HEK293 (cell line): ENCODE data around the gene EML4.
A peak's percentile ranks its signal among the peaks of the same experiment; 100 is the strongest.

ENCODE experiments used
- CTCF ChIA-PET: fragments of 350-600 bp; formaldehyde crosslinking; extraction: SDS; loops from one replicate; lab custom pipeline; 2021; ENCODE audit warnings: antibody characterized with exemption; lab: Yijun Ruan, JAX
- POLR2A ChIA-PET: fragments of 300-600 bp; formaldehyde crosslinking; extraction: SDS; loops from one replicate; lab custom pipeline; 2020; ENCODE audit warnings: antibody characterized with exemption, inconsistent platforms; lab: Yijun Ruan, JAX
- H3K27ac ChIP-seq: fragments of 200-500 bp; sonication (Bioruptor generic); 2 replicates; pipeline ENCODE4 v1.5.1; 2014; ENCODE audit warnings: low read depth, low read length, control low read depth, inconsistent platforms; ENCODE audit errors: extremely low read depth
- H3K36me3 ChIP-seq, 2 experiments: fragments of 200-500 bp in 1 of 2; sonication (Bioruptor generic) in 1 of 2; 1 replicate in 1 of 2; 2 replicates in 1 of 2; pipeline ENCODE4 v1.5.1; 2014 to 2017; ENCODE audit warnings: inconsistent platforms in 2 of 2, low read length in 2 of 2; ENCODE audit not compliant: control insufficient read depth in 2 of 2, insufficient read depth in 1 of 2
- H3K4me1 ChIP-seq: fragments of 200-500 bp; sonication (Bioruptor generic); 2 replicates; pipeline ENCODE4 v1.5.1; 2014; ENCODE audit warnings: mild to moderate bottlenecking, low read length, inconsistent platforms; ENCODE audit not compliant: control insufficient read depth, insufficient read depth
- H3K4me3 ChIP-seq: 2 replicates; pipeline ENCODE4 v1.5.1; 2011; ENCODE audit warnings: low read depth, mild to moderate bottlenecking, control low read depth, low read length, moderate library complexity
- H3K9me3 ChIP-seq: fragments of 200-500 bp; sonication (Bioruptor generic); 2 replicates; pipeline ENCODE4 v1.5.1; 2014; ENCODE audit warnings: low read depth, low read length, inconsistent platforms; ENCODE audit not compliant: control insufficient read depth, insufficient read depth
- GLI4 ChIP-seq: fragments of 450-650 bp; formaldehyde crosslinking; IDR thresholded peaks from 2 replicates; pipeline ENCODE4 v1.5.1; 2016; ENCODE audit warnings: missing biosample characterization, missing genetic modification characterization
- SP3 ChIP-seq: fragments of 450-650 bp; formaldehyde crosslinking; IDR thresholded peaks from 2 replicates; pipeline ENCODE4 v1.5.1; 2016; ENCODE audit warnings: missing biosample characterization, missing genetic modification characterization
- ZBTB17 ChIP-seq: fragments of 450-650 bp; formaldehyde crosslinking; IDR thresholded peaks from 2 replicates; pipeline ENCODE4 v1.5.1; 2016; ENCODE audit warnings: missing biosample characterization, missing genetic modification characterization
- ZBTB20 ChIP-seq: fragments of 450-650 bp; formaldehyde crosslinking; IDR thresholded peaks from 2 replicates; pipeline ENCODE4 v1.5.1; 2016; ENCODE audit warnings: missing biosample characterization, missing genetic modification characterization
- ZBTB48 ChIP-seq: fragments of 450-650 bp; formaldehyde crosslinking; IDR thresholded peaks from 2 replicates; pipeline ENCODE4 v1.5.1; 2016; ENCODE audit warnings: missing biosample characterization, missing genetic modification characterization
- ZNF114 ChIP-seq: fragments of 450-650 bp; formaldehyde crosslinking; IDR thresholded peaks from 2 replicates; pipeline ENCODE4 v1.5.0; 2017; ENCODE audit warnings: missing biosample characterization, missing genetic modification characterization
- ZNF24 ChIP-seq: fragments of 450-650 bp; formaldehyde crosslinking; IDR thresholded peaks from 2 replicates; pipeline ENCODE4 v1.5.1; 2016; ENCODE audit warnings: missing biosample characterization, missing genetic modification characterization
- ZNF266 ChIP-seq: fragments of 450-650 bp; formaldehyde crosslinking; IDR thresholded peaks from 2 replicates; pipeline ENCODE4 v1.5.1; 2016; ENCODE audit warnings: missing biosample characterization, missing genetic modification characterization, low read depth
- ZNF366 ChIP-seq: fragments of 450-650 bp; formaldehyde crosslinking; conservative IDR thresholded peaks from 2 replicates; pipeline ENCODE4 v1.5.1; 2016; ENCODE audit warnings: missing biosample characterization, missing genetic modification characterization
- ZNF561 ChIP-seq: fragments of 450-650 bp; IDR thresholded peaks from 2 replicates; pipeline ENCODE4 v1.5.1; 2018; ENCODE audit warnings: missing biosample characterization, missing genetic modification characterization, borderline replicate concordance
- ZNF701 ChIP-seq: fragments of 450-650 bp; formaldehyde crosslinking; IDR thresholded peaks from 2 replicates; pipeline ENCODE4 v1.5.1; 2016; ENCODE audit warnings: missing biosample characterization, missing genetic modification characterization
- ZNF776 ChIP-seq: fragments of 450-650 bp; formaldehyde crosslinking; IDR thresholded peaks from 2 replicates; pipeline ENCODE4 v1.5.0; 2017; ENCODE audit warnings: missing biosample characterization, missing genetic modification characterization, borderline replicate concordance
- ZNF785 ChIP-seq: fragments of 450-650 bp; formaldehyde crosslinking; IDR thresholded peaks from 2 replicates; pipeline ENCODE4 v1.5.1; 2016; ENCODE audit warnings: missing biosample characterization, missing genetic modification characterization
- TF ChIP-seq, protein P1 (sequence below): fragments of 450-650 bp; formaldehyde crosslinking; IDR thresholded peaks from 2 replicates; pipeline ENCODE4 v1.5.1; 2016; ENCODE audit warnings: missing biosample characterization, missing genetic modification characterization
- TF ChIP-seq, protein P2 (sequence below): fragments of 450-650 bp; formaldehyde crosslinking; IDR thresholded peaks from 2 replicates; pipeline ENCODE4 v1.5.1; 2016; ENCODE audit warnings: missing biosample characterization, missing genetic modification characterization
- TF ChIP-seq, protein P3 (sequence below): fragments of 450-650 bp; formaldehyde crosslinking; IDR thresholded peaks from 2 replicates; pipeline ENCODE4 v1.5.1; 2017; ENCODE audit warnings: missing biosample characterization, mild to moderate bottlenecking, missing genetic modification characterization, moderate library complexity
- TF ChIP-seq, protein P4 (sequence below): fragments of 450-650 bp; IDR thresholded peaks from 2 replicates; pipeline ENCODE4 v1.5.1; 2018; ENCODE audit warnings: missing biosample characterization, missing genetic modification characterization
- TF ChIP-seq, protein P5 (sequence below): fragments of 450-650 bp; formaldehyde crosslinking; IDR thresholded peaks from 2 replicates; pipeline ENCODE4 v1.5.1; 2016; ENCODE audit warnings: missing biosample characterization, missing genetic modification characterization, low read depth

EML4 gene

DNA sequence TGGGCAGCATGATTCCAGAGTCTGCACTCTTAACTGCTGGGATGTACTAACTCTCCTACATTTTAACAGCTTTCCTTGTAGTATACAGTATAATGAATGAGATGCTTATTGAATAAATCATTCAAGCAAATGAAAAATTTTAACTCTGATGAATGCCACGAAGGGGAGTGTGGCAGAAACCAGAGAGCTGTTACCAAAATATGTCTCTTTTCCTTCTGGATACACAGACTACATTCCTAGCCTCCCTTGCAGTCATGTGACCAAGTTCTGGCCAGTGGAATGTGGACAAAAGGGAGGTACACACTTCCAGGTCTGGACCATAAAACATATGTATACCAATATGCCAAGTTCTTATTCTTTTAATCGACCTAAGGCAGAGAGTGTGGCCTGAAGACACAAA is 1.7 kb upstream of the EML4 start:
- H3K4me3 ChIP-seq: no peak overlapping the region
- no peaks in the 10 kb centered on the region for H3K36me3 ChIP-seq
- ChIA-PET CTCF (interaction anchor here (0.6 to 2.5 kb wide), 4 partner anchors 71 to 297 kb away, joined by 3 to 6 read pairs (median 4); no protein-coding TSS in a partner anchor), POLR2A (interaction anchor here (0.9 kb wide), 1 partner anchor 26 kb away, joined by 3 read pairs; no protein-coding TSS in a partner anchor)
- H3K27ac ChIP-seq: no peak overlapping the region
- TF ChIP-seq ZBTB48 (no peak), ZBTB17 (tag by site-specific recombination) (0 out of 2 replicates have a peak, but pooled peaks have one; percentile 11), ZNF776 (no peak), ZNF701 (tag by site-specific recombination) (no peak)
- TF ChIP-seq, protein P1, sequence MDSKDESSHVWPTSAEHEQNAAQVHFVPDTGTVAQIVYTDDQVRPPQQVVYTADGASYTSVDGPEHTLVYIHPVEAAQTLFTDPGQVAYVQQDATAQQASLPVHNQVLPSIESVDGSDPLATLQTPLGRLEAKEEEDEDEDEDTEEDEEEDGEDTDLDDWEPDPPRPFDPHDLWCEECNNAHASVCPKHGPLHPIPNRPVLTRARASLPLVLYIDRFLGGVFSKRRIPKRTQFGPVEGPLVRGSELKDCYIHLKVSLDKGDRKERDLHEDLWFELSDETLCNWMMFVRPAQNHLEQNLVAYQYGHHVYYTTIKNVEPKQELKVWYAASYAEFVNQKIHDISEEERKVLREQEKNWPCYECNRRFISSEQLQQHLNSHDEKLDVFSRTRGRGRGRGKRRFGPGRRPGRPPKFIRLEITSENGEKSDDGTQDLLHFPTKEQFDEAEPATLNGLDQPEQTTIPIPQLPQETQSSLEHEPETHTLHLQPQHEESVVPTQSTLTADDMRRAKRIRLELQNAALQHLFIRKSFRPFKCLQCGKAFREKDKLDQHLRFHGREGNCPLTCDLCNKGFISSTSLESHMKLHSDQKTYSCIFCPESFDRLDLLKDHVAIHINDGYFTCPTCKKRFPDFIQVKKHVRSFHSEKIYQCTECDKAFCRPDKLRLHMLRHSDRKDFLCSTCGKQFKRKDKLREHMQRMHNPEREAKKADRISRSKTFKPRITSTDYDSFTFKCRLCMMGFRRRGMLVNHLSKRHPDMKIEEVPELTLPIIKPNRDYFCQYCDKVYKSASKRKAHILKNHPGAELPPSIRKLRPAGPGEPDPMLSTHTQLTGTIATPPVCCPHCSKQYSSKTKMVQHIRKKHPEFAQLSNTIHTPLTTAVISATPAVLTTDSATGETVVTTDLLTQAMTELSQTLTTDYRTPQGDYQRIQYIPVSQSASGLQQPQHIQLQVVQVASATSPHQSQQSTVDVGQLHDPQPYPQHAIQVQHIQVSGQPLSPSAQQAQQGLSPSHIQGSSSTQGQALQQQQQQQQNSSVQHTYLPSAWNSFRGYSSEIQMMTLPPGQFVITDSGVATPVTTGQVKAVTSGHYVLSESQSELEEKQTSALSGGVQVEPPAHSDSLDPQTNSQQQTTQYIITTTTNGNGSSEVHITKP (tag by site-specific recombination): peak; percentile 71
- TF ChIP-seq, protein P2, sequence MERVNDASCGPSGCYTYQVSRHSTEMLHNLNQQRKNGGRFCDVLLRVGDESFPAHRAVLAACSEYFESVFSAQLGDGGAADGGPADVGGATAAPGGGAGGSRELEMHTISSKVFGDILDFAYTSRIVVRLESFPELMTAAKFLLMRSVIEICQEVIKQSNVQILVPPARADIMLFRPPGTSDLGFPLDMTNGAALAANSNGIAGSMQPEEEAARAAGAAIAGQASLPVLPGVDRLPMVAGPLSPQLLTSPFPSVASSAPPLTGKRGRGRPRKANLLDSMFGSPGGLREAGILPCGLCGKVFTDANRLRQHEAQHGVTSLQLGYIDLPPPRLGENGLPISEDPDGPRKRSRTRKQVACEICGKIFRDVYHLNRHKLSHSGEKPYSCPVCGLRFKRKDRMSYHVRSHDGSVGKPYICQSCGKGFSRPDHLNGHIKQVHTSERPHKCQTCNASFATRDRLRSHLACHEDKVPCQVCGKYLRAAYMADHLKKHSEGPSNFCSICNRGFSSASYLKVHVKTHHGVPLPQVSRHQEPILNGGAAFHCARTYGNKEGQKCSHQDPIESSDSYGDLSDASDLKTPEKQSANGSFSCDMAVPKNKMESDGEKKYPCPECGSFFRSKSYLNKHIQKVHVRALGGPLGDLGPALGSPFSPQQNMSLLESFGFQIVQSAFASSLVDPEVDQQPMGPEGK (tag by site-specific recombination): no peak
- H3K9me3 ChIP-seq: no peaks in the 10 kb centered on the region
- H3K4me1 ChIP-seq: peaks cover 18% of the 10 kb centered on the region

DNA sequence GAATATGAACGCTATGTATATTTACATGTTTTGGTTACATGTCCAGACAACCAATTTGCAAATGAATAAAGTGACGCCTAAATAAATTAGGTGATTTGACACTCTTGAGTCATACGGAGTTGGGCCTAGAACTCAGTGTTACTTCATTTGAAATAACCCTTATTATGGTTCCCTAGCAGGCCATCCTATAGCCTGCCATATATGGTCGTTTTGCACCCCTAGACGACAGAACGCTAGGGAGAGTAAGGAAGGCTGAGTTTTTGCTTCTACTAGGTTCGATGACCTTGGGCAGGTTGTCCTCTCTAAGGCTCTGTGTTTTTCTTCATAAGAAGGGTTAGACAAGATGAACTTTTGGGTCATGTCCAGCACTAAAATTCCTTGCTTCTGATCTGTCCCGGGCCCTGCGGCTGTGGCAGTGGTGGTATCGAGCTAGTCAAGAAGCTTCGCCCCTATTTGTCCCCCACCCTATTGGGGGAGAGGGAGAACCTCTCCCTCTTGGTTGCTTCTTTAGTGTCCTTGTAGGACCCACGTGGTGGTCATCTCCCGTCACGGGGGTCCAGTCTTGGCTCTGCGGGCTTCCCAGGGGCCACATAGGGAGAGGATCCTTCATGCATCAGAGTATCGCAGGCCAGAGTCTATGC is 574 bp upstream of the EML4 start:
- CTCF ChIA-PET: interaction anchor here (0.6 to 1.3 kb wide), 2 partner anchors 40 to 298 kb away, joined by 3 to 4 read pairs; no protein-coding TSS in a partner anchor
- TF ChIP-seq, protein P1 (tag by site-specific recombination): no peak
- TF ChIP-seq, protein P3, sequence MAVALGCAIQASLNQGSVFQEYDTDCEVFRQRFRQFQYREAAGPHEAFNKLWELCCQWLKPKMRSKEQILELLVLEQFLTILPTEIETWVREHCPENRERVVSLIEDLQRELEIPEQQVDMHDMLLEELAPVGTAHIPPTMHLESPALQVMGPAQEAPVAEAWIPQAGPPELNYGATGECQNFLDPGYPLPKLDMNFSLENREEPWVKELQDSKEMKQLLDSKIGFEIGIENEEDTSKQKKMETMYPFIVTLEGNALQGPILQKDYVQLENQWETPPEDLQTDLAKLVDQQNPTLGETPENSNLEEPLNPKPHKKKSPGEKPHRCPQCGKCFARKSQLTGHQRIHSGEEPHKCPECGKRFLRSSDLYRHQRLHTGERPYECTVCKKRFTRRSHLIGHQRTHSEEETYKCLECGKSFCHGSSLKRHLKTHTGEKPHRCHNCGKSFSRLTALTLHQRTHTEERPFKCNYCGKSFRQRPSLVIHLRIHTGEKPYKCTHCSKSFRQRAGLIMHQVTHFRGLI: no peak
- TF ChIP-seq, protein P4, sequence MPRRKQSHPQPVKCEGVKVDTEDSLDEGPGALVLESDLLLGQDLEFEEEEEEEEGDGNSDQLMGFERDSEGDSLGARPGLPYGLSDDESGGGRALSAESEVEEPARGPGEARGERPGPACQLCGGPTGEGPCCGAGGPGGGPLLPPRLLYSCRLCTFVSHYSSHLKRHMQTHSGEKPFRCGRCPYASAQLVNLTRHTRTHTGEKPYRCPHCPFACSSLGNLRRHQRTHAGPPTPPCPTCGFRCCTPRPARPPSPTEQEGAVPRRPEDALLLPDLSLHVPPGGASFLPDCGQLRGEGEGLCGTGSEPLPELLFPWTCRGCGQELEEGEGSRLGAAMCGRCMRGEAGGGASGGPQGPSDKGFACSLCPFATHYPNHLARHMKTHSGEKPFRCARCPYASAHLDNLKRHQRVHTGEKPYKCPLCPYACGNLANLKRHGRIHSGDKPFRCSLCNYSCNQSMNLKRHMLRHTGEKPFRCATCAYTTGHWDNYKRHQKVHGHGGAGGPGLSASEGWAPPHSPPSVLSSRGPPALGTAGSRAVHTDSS (tag by site-specific recombination): no peak
- TF ChIP-seq ZNF114 (tag by site-specific recombination) (no peak), GLI4 (tag by site-specific recombination) (no peak), ZNF266 (tag by site-specific recombination) (no peak), ZNF24 (tag by site-specific recombination) (no peak), ZNF785 (no peak), ZNF561 (no peak), ZNF366 (no peak), SP3 (tag by site-specific recombination) (no peak), ZBTB20 (tag by site-specific recombination) (no peak)
- TF ChIP-seq, protein P5, sequence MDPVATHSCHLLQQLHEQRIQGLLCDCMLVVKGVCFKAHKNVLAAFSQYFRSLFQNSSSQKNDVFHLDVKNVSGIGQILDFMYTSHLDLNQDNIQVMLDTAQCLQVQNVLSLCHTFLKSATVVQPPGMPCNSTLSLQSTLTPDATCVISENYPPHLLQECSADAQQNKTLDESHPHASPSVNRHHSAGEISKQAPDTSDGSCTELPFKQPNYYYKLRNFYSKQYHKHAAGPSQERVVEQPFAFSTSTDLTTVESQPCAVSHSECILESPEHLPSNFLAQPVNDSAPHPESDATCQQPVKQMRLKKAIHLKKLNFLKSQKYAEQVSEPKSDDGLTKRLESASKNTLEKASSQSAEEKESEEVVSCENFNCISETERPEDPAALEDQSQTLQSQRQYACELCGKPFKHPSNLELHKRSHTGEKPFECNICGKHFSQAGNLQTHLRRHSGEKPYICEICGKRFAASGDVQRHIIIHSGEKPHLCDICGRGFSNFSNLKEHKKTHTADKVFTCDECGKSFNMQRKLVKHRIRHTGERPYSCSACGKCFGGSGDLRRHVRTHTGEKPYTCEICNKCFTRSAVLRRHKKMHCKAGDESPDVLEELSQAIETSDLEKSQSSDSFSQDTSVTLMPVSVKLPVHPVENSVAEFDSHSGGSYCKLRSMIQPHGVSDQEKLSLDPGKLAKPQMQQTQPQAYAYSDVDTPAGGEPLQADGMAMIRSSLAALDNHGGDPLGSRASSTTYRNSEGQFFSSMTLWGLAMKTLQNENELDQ (tag by site-specific recombination): no peak

More for the DNA sequence above, 574 bp upstream of the EML4 start:
- Histone ChIP-seq H3K4me1 (peaks cover 26% of the 10 kb centered on the region), H3K4me3 (no peak overlapping the region), H3K27ac (no peak overlapping the region; the same call in 1 of the 2 replicates), H3K9me3 (no peaks in the 10 kb centered on the region), H3K36me3 (no peaks in the 10 kb centered on the region)
- POLR2A ChIA-PET: interaction anchor here (1.0 kb wide), 3 partner anchors 27 to 43 kb away, joined by 3 to 5 read pairs (median 3); no protein-coding TSS in a partner anchor
